Adipose tissue (tissue), 3 donors: ENCODE results near the gene OTOA. TPM values are rescaled to one million over a fixed set of nuclear protein-coding genes. Genes with fewer than 3 reads are reported as not detected.
"Not testable (repeated sequence)": the region's sequence is repeated elsewhere in the genome, so short reads cannot be mapped to it uniquely, and the experiment has no call there.

Source experiments
- H3K27ac ChIP-seq: one replicate; pipeline ENCODE4 v1.5.1; 2013; ENCODE audit warnings: low read depth, low read length
- WGBS, 3 donors: extraction: QIAGEN DNeasy Blood & Tissue Kit; methylation state at CpG; one replicate each; pipeline ENCODE4 v1.1.7; 2013; 5-methylcytosine and 5-hydroxymethylcytosine counted together
- polyA plus RNA-seq, 3 donors: library from polyadenylated mRNA; stranded (reverse); fragments of 200-250 nt; gene quantifications; one replicate each; pipeline ENCODE4 v1.2.3, GENCODE V29; 2013
- donor health status: healthy with polysubstance abuse.
- donor health status: Bipolar disorder and iron deficiency.
- donor health status: healthy.

The OTOA gene
- polyA plus RNA-seq, 3 donors, result 0.03 to 0.34 TPM; not detected in 1

- 94 to 96% (median 95%) methylated on average over 28 to 37 of the region's 37 CpGs for whole genome bisulfite sequencing, 3 donors
Measured at GRCh38 chr16:21637032-21637968, 26.5 kb upstream of the OTOA start.

GRCh38 chr16:21638573-21638975 is 25.2 kb upstream of the OTOA start:
- 49 to 70% (median 68%) methylated on average over 4 of the region's 4 CpGs for WGBS, 3 donors
- H3K27ac ChIP-seq, result no peak overlapping the region

More at GRCh38 chr16:21637032-21637968, 26.5 kb upstream of the OTOA start:
- H3K27ac ChIP-seq, result no peak overlapping the region

- WGBS, 3 donors, result 94 to 98% (median 94%) methylated on average over 2 of the region's 2 CpGs
- H3K27ac ChIP-seq, result no peak overlapping the region
Measured at GRCh38 chr16:21639493-21639892, 24.3 kb upstream of the OTOA start.

GRCh38 chr16:21641916-21642315 is 21.9 kb upstream of the OTOA start:
- 73 to 76% (median 74%) methylated on average over 6 of the region's 6 CpGs for WGBS, 3 donors
- no peak overlapping the region for H3K27ac ChIP-seq

GRCh38 chr16:21642861-21643260 is 20.9 kb upstream of the OTOA start:
- WGBS, 3 donors, result 45 to 77% (median 59%) methylated on average over 7 of the region's 7 CpGs
- no peak overlapping the region for H3K27ac ChIP-seq

- no peak overlapping the region for H3K27ac ChIP-seq
- WGBS, 3 donors, result 96 to 98% (median 97%) methylated on average over 3 of the region's 3 CpGs
Measured at GRCh38 chr16:21643785-21644184, 20.0 kb upstream of the OTOA start.

- 77 to 89% (median 87%) methylated on average over 4 of the region's 4 CpGs for WGBS, 3 donors
- no peak overlapping the region for H3K27ac ChIP-seq
Measured at GRCh38 chr16:21644674-21645073, 19.1 kb upstream of the OTOA start.

GRCh38 chr16:21645261-21645721 is 18.5 kb upstream of the OTOA start:
- 53 to 90% (median 66%) methylated on average over 9 of the region's 9 CpGs for WGBS, 3 donors
- H3K27ac ChIP-seq, result no peak overlapping the region

- no peak overlapping the region for H3K27ac ChIP-seq
- 42 to 61% (median 57%) methylated on average over 5 of the region's 5 CpGs for WGBS, 3 donors
Measured at GRCh38 chr16:21646091-21646490, 17.7 kb upstream of the OTOA start.

GRCh38 chr16:21646721-21647561 is 16.8 kb upstream of the OTOA start:
- no peak overlapping the region for H3K27ac ChIP-seq
- WGBS, 3 donors, result 86 to 88% (median 87%) methylated on average over 18 of the region's 18 CpGs

GRCh38 chr16:21647562-21648164 is 16.1 kb upstream of the OTOA start:
- no peak overlapping the region for H3K27ac ChIP-seq
- WGBS, 3 donors, result 78 to 95% (median 92%) methylated on average over 9 of the region's 9 CpGs

GRCh38 chr16:21649826-21650406 is 13.9 kb upstream of the OTOA start:
- H3K27ac ChIP-seq, result not testable (repeated sequence)
- WGBS, 3 donors, result 91 to 96% (median 92%) methylated on average over 12 of the region's 12 CpGs

GRCh38 chr16:21650521-21650920 is 13.2 kb upstream of the OTOA start:
- H3K27ac ChIP-seq, result no peak overlapping the region

GRCh38 chr16:21651515-21651914 is 12.3 kb upstream of the OTOA start:
- 86 to 90% (median 89%) methylated on average over 3 of the region's 3 CpGs for WGBS, 3 donors
- H3K27ac ChIP-seq, result no peak overlapping the region

More at GRCh38 chr16:21650521-21650920, 13.2 kb upstream of the OTOA start:
- WGBS, 3 donors, result 77 to 100% (median 84%) methylated on average over 1 of the region's 1 CpG

GRCh38 chr16:21652453-21652852 is 11.3 kb upstream of the OTOA start, which contains the start of gene IGSF6:
TSS of gene IGSF6 (minus strand) at chr16:21652608. CDS start at chr16:21652598, 10 bp downstream.
- 62 to 94% (median 64%) methylated on average over 6 of the region's 6 CpGs for WGBS, 3 donors

GRCh38 chr16:21653571-21653970 is 10.2 kb upstream of the OTOA start:
- 52 to 81% (median 78%) methylated on average over 5 of the region's 5 CpGs for WGBS, 3 donors
- no peak overlapping the region for H3K27ac ChIP-seq

More at GRCh38 chr16:21652453-21652852, 11.3 kb upstream of the OTOA start, which contains the start of gene IGSF6:
- no peak within 1 kb of the TSS for H3K27ac ChIP-seq

- WGBS, 3 donors, result 83 to 97% (median 88%) methylated on average over 1 of the region's 1 CpG
- H3K27ac ChIP-seq, result no peak overlapping the region
Measured at GRCh38 chr16:21654466-21654865, 9.3 kb upstream of the OTOA start.

GRCh38 chr16:21654881-21655280 is 8.9 kb upstream of the OTOA start:
- no peak overlapping the region for H3K27ac ChIP-seq
- WGBS, 3 donors, result 36 to 89% (median 70%) methylated on average over 2 of the region's 2 CpGs
